KBM-7 (cell line): ENCODE results near the gene LRRC42.
A peak's percentile ranks its signal among the peaks of the same experiment; 100 is the strongest.
"Not testable (repeated sequence)": the region's sequence is repeated elsewhere in the genome, so short reads cannot be mapped to it uniquely, and the experiment has no call there.

ENCODE experiments used
- DNase-seq: peaks from one replicate; pipeline ENCODE4 v3.0.0-alpha.2; 2015
- in situ Hi-C: fragments of 300-500 bp; cut with MboI; formaldehyde crosslinking; loops from 2 replicates; pipeline ENCODE4 v1.14.3; 2020; ENCODE audit warnings: low sequenced_read_pairs, low pct_unique_long_range_greater_than_20kb, mixed read lengths

LRRC42 gene

GRCh38 chr1:53963460-53963859, 17.3 kb downstream of the LRRC42 start:
- in situ Hi-C loops, result no loop called here
- DNase-seq, result no peak

DNA sequence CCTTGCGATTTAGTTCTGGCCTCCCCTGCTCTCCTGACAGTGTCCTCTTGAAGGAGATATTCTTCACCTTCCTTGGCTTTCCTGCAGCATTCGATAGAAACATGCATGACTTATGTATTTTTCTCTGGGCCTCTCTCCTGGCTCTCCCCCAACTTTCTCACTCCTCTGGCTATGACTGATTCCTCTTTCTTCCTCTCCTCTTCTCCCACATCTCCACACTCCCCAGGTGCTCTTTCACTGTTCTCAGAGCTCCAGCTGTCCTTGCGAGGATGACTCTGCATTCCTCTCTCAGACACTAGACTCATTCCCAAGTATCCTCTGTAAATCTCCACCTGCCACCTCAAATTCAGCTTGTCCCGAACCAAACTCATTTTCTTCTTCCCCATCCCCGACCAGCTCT, 18.0 kb downstream of the LRRC42 start:
- in situ Hi-C loops, result no loop called here
- DNase-seq, result no peak

DNA sequence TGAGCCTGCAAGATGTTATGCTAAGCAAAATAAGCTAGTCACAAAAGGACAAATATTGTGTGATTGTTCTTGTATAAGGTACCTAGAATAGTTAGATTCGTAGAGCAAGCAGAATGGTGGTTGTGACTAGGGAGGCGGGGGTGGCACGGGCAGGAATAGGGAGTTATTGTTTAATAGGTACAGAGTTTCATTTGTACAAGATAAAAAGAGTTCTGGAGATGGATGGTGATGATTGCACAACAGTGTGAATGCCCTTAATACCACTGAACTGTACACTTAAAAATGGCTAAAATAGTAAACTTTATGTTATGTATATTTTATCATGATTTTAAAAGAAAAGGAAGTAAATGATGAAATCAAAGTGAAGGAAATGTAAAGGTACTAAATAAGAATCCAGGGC, 20.6 kb downstream of the LRRC42 start:
- DNase-seq, result no peak
- in situ Hi-C loops, result no loop called here

DNA sequence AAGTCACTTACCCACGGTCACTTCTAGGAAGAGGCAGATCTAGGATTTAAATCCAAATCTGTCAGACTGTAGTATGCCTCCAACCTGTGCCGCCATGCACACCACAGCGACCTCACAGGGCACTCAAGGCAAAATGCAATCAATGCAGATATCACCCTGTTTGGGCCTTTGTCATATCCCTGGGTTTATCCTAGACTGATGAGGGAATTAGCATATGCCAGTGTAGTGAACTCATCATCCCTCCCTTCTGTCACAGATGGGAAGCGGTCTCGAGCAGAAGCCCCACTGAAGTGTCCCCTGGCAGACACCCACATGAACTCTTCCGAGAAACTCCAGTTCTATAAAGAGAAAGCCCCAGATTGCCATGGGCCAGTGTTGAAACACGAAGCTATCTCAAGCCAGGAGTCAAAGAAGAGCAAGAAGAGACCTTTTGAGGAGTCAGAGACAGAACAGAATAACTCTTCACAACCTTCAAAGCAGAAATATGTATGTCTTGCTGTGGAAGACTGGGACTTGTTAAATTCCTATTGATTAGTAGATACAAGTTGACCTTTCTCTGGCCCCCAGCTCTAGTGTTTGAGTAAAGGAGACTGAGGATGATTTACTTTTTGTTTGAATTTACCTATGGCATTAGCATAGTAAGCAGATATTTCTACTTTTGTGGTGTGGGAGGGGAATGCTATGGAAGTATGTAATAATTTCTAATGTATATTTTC, 21.4 kb downstream of the LRRC42 start:
- in situ Hi-C loops, result no loop called here
- DNase-seq, result no peak

DNA sequence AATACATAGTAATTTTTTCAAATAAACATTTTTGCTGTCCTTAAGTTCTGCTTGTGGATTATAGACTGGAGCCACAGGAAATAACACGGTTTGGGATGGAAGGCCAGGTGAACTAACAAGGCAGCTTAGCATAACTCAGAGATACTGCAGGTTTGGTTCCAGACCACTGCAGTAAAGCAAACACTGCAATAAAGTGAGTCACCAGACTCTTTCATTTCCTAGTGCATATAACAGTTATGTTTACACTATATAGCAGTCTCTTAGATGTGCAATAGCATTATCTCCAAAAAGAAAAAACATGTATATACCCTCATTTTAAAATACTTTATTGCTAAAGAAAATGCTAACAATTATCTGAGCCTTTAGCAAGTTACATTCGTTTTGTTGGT, 22.0 kb downstream of the LRRC42 start:
- in situ Hi-C loops, result no loop called here
- no peak for DNase-seq

- in situ Hi-C loops, DNase-seq: not testable (repeated sequence)
Observed at GRCh38 chr1:53969323-53969722, 23.2 kb downstream of the LRRC42 start.

DNA sequence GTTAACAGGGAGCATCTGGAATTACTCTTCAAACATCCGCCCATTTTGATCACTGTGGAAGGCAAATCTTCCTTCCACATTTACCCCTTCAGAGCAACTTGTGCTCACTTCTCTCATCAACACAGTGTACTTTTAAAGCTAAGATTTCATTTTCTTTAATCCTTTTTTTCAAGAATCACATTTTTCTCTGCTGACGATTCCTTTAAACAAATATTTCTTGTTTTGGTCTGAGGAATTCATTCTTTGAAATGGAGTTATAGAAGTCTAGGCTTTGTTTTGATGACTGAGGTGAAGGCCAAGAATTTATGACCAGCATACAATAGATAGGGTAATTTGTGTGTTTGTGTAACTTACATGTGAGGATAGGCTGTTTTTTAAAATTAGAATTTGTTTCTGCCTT, 25.6 kb downstream of the LRRC42 start:
- no peak for DNase-seq

GRCh38 chr1:53975861-53976260, 29.7 kb downstream of the LRRC42 start:
- no peak for DNase-seq
- in situ Hi-C loops, result no loop called here

More for the DNA sequence above, 25.6 kb downstream of the LRRC42 start:
- in situ Hi-C loops, result no loop called here

DNA sequence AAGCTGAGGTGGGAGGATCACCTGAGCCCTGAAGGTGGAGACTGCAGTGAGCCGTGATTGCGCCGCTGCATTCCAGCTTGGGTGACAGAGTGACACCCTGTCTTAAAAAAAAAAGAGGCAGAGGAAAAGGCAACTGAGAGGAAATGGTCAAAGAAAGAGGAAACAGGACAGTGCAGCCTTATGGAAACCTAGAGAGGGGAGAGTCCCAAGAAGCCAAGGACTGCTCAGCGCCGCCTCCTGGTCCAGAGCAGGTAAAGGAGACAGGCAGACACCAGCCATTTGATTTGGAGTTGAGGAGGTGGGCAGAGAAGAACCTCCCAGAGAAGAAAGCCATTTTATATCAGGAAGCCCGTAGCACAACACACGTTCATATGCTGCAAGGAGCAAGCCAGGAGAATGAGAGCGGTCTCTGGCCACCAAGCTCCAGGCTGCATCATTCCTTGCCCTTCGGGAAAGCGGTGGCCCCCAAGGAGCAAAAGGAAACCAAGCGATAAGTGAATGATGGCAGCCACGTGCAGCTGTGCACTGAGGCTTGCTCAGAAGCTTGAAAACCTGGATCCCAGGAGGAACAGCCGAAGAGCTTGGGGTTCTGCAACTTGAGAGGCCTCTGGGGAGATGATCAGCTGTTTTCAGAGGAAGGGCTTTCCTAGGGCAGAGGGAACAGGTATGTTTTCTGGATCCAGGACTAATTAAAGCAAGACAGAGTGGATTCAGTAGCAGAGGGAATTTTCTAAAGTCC, 33.7 kb downstream of the LRRC42 start:
- in situ Hi-C loops, result no loop called here
- DNase-seq, result no peak

GRCh38 chr1:53981220-53981619, 35.1 kb downstream of the LRRC42 start:
- in situ Hi-C loops, result no loop called here
- no peak for DNase-seq

DNA sequence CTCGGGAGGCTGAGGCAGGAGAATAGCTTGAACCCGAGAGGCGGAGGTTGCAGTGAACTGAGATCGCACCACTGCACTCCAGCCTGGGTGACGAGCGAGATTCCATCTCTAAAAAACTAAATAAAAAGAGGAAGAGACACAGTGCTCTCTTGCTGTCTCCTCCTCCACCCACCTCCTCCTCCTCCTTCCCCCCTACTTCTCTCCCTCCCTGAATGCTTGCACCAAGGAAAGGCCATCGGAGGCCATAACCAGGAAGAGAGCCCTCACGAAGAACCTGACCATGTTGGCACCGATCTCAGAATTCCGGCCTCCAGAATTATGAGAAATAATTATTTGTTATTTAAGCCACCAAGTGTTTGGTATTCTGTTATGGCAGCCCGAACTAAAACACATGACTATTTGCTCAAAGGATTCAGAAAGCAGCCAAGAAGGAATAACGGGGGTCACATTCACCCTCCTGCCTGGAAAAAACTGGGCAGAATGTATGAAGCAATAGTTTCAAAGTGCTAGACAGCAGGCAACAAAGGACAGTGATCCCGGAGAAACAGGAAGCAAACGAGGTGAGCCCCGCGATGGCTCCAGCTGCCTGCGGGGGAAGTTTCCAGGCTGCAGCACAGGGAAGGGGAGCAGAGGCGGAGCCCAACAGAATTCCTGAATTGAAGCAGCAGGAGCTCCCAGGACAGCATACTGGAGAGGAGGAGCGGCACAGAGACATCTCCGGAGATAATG, 36.0 kb downstream of the LRRC42 start:
- DNase-seq, result peak; percentile 70

DNA sequence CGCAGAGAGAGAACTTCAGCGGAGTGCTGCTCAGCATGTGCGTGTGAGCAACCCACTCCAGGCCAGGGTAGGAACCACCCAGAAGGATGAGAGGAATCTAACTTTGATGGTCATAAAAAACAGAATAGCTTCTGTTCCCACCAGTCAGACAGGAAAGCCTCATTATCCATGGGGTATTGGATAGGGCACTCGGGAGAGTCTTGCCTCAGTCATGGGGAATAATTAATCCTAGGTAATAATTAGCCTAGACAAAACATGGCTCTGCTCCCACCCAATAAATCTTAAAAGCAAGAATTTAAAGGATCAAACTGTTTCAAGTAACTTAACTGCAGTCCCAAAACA, 36.6 kb downstream of the LRRC42 start:
- in situ Hi-C loops, result no loop called here
- no peak for DNase-seq

More for the DNA sequence above, 36.0 kb downstream of the LRRC42 start:
- in situ Hi-C loops, result no loop called here

DNA sequence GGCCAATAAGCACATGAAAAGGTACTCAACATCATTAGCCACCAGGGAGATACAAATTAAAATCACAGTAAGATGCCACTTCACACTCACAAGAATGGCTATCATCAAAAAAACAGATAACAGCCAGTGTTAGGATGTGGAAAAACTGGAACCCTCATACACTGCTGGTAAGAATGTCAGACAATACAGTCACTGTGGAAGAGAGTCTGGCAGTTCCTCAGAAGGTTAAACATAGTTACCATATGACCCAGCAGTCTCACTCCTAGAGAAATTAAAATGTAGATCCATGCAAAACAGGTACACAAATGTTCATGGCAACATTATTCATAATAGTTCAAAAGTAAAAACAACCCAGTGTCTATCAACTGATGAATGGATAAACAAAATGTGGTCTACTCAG, 38.6 kb downstream of the LRRC42 start:
- in situ Hi-C loops, result no loop called here
- no peak for DNase-seq

GRCh38 chr1:53986458-53986857, 40.3 kb downstream of the LRRC42 start:
- in situ Hi-C loops, result no loop called here
- DNase-seq, result no peak

- no peak for DNase-seq
- in situ Hi-C loops, result no loop called here
Observed at GRCh38 chr1:53987880-53988279, 41.7 kb downstream of the LRRC42 start.

GRCh38 chr1:53992085-53992874, 46.1 kb downstream of the LRRC42 start:
- DNase-seq, result no peak
- in situ Hi-C loops, result no loop called here

GRCh38 chr1:53994516-53994915, 48.4 kb downstream of the LRRC42 start:
- DNase-seq, in situ Hi-C loops: not testable (repeated sequence)

GRCh38 chr1:53995683-53996082, 49.5 kb downstream of the LRRC42 start:
- DNase-seq, result no peak
- in situ Hi-C loops, result no loop called here

GRCh38 chr1:53998223-53998622, 52.1 kb downstream of the LRRC42 start:
- no peak for DNase-seq
- in situ Hi-C loops, result no loop called here
